Muscle layer of colon (tissue), 2 donors: ENCODE data around the gene MND1.
"Not testable (repeated sequence)": the region's sequence is repeated elsewhere in the genome, so short reads cannot be mapped to it uniquely, and the experiment has no call there.

Source experiments
- H3K27ac ChIP-seq: one replicate; pipeline ENCODE4 v1.7.0; 2013; ENCODE audit warnings: low read depth, mild to moderate bottlenecking, low read length, moderate library complexity
- H3K27me3 ChIP-seq, 2 donors: one replicate each; pipeline ENCODE4 v1.7.0; 2013; ENCODE audit warnings: low read length in 2 of 2, mild to moderate bottlenecking in 2 of 2; ENCODE audit not compliant: insufficient read depth in 2 of 2, control insufficient read depth in 1 of 2
- H3K36me3 ChIP-seq: one replicate; pipeline ENCODE4 v1.7.0; 2013; ENCODE audit warnings: mild to moderate bottlenecking, low read length; ENCODE audit not compliant: insufficient read depth
- H3K4me1 ChIP-seq: one replicate; pipeline ENCODE4 v1.7.0; 2013; ENCODE audit warnings: mild to moderate bottlenecking, low read length; ENCODE audit not compliant: insufficient read depth
- H3K4me3 ChIP-seq, 2 donors: one replicate each; pipeline ENCODE4 v1.7.0; 2013; ENCODE audit warnings: low read length in 2 of 2, low read depth in 1 of 2, mild to moderate bottlenecking in 1 of 2, moderate library complexity in 1 of 2
- H3K9ac ChIP-seq: one replicate; pipeline ENCODE4 v1.7.0; 2013; ENCODE audit warnings: low read length
- H3K9me3 ChIP-seq: one replicate; pipeline ENCODE4 v1.7.0; 2013; ENCODE audit warnings: mild to moderate bottlenecking, low read length
- donor health status: abdominal sarcoma.
- donor health status: Adenocarcinoma of cecum.

Gene MND1

DNA sequence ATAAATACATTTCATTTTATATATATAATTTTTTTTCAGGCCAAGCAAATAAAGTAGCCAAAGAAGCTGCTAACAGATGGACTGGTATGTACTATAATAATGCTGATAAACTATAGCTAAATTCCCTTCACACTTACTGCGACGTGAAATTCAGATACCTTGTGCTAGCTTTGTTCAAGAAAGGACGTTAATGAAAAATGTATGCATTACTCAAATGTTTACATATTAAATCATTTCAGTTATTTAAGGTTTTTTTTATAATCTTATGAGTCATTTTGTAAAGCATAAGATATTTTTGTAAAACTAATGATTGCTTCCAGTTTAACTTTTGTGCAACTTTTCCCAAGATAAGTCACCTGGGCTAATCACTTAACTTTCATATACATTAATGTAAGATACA is 64.4 kb downstream of the MND1 start:
- Histone ChIP-seq H3K27me3 (no peaks in the 10 kb centered on the region), H3K27ac (no peak overlapping the region), H3K4me3 (no peak overlapping the region), H3K36me3 (no peaks in the 10 kb centered on the region), H3K9me3 (no peaks in the 10 kb centered on the region), H3K4me1 (peaks cover 8% of the 10 kb centered on the region), H3K9ac (no peak overlapping the region)

- no peaks in the 10 kb centered on the region for H3K36me3 ChIP-seq
- peaks cover 8% of the 10 kb centered on the region for H3K4me1 ChIP-seq
- no peaks in the 10 kb centered on the region for H3K27me3 ChIP-seq
- H3K27ac ChIP-seq: no peak overlapping the region
- H3K9ac ChIP-seq: no peak overlapping the region
- no peaks in the 10 kb centered on the region for H3K9me3 ChIP-seq
- H3K4me3 ChIP-seq: no peak overlapping the region
Measured at GRCh38 chr4:153409412-153409811, 64.9 kb downstream of the MND1 start.

- H3K27me3 ChIP-seq: no peaks in the 10 kb centered on the region
- H3K9me3 ChIP-seq: no peaks in the 10 kb centered on the region
- H3K4me3 ChIP-seq: no peak overlapping the region
- no peaks in the 10 kb centered on the region for H3K36me3 ChIP-seq
- no peak overlapping the region for H3K9ac ChIP-seq
- H3K4me1 ChIP-seq: peaks cover 8% of the 10 kb centered on the region
- H3K27ac ChIP-seq: no peak overlapping the region
Measured at GRCh38 chr4:153409924-153410501, 65.5 kb downstream of the MND1 start.

- no peak overlapping the region for H3K27ac ChIP-seq
- no peaks in the 10 kb centered on the region for H3K9me3 ChIP-seq
- no peaks in the 10 kb centered on the region for H3K36me3 ChIP-seq
- no peak overlapping the region for H3K4me3 ChIP-seq
- no peaks in the 10 kb centered on the region for H3K27me3 ChIP-seq
- peaks cover 8% of the 10 kb centered on the region for H3K4me1 ChIP-seq
- H3K9ac ChIP-seq: no peak overlapping the region
Measured at GRCh38 chr4:153413842-153414241, 69.4 kb downstream of the MND1 start.

GRCh38 chr4:153416456-153416855 is 72.0 kb downstream of the MND1 start:
- H3K27me3 ChIP-seq, H3K27ac ChIP-seq, H3K36me3 ChIP-seq, H3K4me1 ChIP-seq, H3K4me3 ChIP-seq, H3K9ac ChIP-seq, H3K9me3 ChIP-seq: not testable (repeated sequence)

GRCh38 chr4:153418121-153418520 is 73.6 kb downstream of the MND1 start:
- H3K9ac ChIP-seq: no peak overlapping the region
- no peak overlapping the region for H3K27ac ChIP-seq
- H3K36me3 ChIP-seq: no peaks in the 10 kb centered on the region
- no peaks in the 10 kb centered on the region for H3K9me3 ChIP-seq
- H3K27me3 ChIP-seq: no peaks in the 10 kb centered on the region
- no peak overlapping the region for H3K4me3 ChIP-seq
- H3K4me1 ChIP-seq: no peaks in the 10 kb centered on the region

- Histone ChIP-seq H3K27ac (no peak overlapping the region), H3K9me3 (no peaks in the 10 kb centered on the region), H3K4me3 (no peak overlapping the region), H3K27me3 (no peaks in the 10 kb centered on the region), H3K9ac (no peak overlapping the region), H3K36me3 (no peaks in the 10 kb centered on the region), H3K4me1 (no peaks in the 10 kb centered on the region)
Measured at GRCh38 chr4:153418558-153418957, 74.1 kb downstream of the MND1 start.

DNA sequence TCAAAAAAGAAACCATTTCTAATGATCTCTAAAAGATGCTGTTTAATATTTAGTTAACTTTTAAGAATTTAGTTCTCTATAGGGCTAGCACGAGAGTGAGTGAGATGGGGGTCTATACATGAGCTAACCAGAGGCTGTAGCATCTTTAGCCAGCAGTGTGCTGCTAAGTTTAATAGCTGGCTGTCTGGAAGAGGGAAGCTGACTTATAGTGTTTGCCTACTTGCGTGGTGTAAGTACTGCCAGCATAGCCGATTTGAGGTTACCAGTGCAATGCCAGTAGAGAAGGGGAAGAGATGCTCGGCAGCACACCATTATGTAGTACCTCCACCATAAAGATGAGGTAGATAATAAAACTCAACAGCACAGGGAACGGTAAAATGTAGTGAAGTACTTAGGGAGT is 74.5 kb downstream of the MND1 start:
- H3K4me1 ChIP-seq: no peaks in the 10 kb centered on the region
- no peaks in the 10 kb centered on the region for H3K27me3 ChIP-seq
- no peaks in the 10 kb centered on the region for H3K36me3 ChIP-seq
- no peaks in the 10 kb centered on the region for H3K9me3 ChIP-seq
- no peak overlapping the region for H3K27ac ChIP-seq
- peak overlapping the region in 1 of 2 donors; percentile 8 for H3K4me3 ChIP-seq
- H3K9ac ChIP-seq: no peak overlapping the region

GRCh38 chr4:153419673-153420278 is 75.3 kb downstream of the MND1 start:
- H3K4me1 ChIP-seq: no peaks in the 10 kb centered on the region
- H3K27ac ChIP-seq: no peak overlapping the region
- H3K4me3 ChIP-seq: peak overlapping the region in 1 of 2 donors; percentile 8

DNA sequence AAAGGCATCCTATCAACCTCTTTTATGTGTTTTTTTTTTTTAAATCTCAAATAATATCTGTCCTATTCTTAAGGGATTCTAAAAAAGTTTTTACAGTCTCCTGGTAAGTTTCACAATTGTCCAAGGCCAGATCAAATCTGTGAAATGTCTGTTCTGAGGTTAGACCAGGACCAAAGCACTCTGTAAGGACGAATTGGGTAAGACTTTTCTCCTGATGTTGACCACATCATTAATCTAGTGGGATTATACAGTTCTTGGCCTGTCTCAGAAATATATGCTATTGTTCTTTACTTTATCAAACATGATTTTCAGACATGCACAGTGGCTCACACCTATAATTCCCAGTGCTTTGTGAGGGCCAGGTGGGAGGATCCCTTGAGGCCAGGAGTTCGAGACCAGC is 75.9 kb downstream of the MND1 start:
- Histone ChIP-seq H3K9ac (no peak overlapping the region), H3K36me3 (no peaks in the 10 kb centered on the region), H3K27ac (no peak overlapping the region), H3K9me3 (no peaks in the 10 kb centered on the region), H3K4me1 (no peaks in the 10 kb centered on the region), H3K4me3 (no peak overlapping the region), H3K27me3 (no peaks in the 10 kb centered on the region)

More at GRCh38 chr4:153419673-153420278, 75.3 kb downstream of the MND1 start:
- H3K9ac ChIP-seq: no peak overlapping the region
- no peaks in the 10 kb centered on the region for H3K9me3 ChIP-seq
- no peaks in the 10 kb centered on the region for H3K36me3 ChIP-seq
- H3K27me3 ChIP-seq: no peaks in the 10 kb centered on the region

- Histone ChIP-seq H3K27me3 (no peaks in the 10 kb centered on the region), H3K9me3 (no peaks in the 10 kb centered on the region), H3K9ac (no peak overlapping the region), H3K4me1 (no peaks in the 10 kb centered on the region), H3K36me3 (no peaks in the 10 kb centered on the region), H3K27ac (no peak overlapping the region), H3K4me3 (no peak overlapping the region)
Measured at GRCh38 chr4:153421941-153422340, 77.5 kb downstream of the MND1 start.

DNA sequence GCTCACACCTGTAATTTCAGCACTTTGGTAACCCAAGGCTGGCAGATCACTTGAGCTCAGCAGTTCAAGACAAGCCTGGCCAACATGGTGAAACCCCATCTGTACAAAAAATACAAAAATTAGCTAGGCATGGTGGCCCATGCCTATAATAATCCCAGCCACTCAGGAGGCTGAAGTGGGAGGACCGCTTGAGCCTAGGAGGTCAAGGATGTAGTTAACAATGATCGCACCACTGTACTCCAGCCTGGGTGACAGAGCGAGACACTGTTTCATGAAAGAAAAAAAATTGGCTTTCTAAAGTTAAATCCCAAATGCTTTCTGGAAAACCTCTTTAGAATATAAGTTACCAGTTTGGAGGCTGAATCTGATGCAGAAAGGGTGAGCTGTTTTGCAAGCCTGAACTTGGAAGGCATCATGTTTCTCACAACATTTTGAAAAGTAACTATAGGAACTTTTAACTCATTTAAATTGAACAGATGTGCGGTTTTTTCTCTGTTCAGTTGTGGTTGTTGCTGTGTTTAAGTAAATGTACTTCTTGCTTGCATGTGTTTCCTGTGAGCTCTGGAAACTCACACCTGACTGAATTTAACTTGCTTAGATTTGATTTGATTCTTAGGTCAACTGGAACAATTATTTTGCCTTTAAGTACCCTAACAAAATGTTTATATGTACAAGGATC is 81.9 kb downstream of the MND1 start:
- Histone ChIP-seq H3K27me3 (no peaks in the 10 kb centered on the region), H3K36me3 (no peaks in the 10 kb centered on the region), H3K9me3 (no peaks in the 10 kb centered on the region), H3K4me3 (no peak overlapping the region), H3K4me1 (peaks cover 31% of the 10 kb centered on the region), H3K27ac (no peak overlapping the region), H3K9ac (no peak overlapping the region)
